GM21723 (cell line): ENCODE measurements around the gene RFX3.

Source experiments
- ATAC-seq: cut with Tn5 transposase; IDR thresholded peaks from one replicate; pipeline ENCODE4 v1.9.1; 2021; ENCODE audit warnings: mild to moderate bottlenecking, moderate library complexity; ENCODE audit not compliant: unreplicated experiment

RFX3 gene

DNA sequence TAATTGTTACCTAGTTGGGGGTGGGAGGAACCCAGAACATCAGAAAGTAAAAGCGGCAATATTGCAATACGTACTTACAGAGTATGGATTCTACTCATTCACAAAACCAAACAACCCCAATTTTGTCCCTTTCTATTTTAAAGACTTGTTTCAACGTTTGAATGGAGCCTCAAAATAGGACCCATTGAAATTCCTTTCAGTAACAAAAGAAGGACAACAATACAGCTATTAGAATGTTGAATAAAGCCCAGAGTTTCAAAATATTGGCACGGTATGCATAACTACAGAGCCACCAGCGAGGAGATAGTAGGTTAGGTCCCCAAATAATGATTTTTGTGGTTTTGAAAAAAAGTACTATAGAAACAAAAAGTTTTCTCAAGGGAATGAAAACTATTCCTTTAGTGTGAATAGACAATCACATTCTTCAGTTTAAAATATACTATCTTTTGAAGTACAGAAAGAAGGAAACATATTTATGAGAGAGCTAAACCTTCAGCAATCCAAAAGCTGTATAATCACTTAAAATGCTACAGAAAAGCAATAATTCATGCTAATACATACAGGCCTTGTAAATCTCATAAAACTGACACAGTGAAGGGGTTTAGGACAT, 235.5 kb downstream of the RFX3 start:
- no peak for ATAC-seq

DNA sequence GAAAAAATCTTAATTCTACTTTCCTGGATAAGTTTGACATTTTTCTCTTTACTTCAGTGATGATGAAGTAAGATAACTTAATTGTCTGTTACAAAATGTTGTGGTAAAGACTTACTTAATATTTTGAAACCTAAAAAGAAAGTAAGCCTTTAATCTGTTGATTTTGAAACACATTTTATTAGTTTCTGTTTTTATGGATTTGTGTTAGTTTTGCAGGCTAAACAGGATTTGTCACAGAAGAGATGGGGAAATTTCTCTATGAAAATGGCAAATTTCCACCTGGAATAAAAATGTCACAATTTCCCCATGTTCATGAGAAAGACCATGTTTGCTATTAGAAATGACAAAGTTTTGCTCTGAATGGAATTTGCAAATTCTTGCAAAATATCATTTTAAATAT, 237.1 kb downstream of the RFX3 start:
- ATAC-seq: no peak

DNA sequence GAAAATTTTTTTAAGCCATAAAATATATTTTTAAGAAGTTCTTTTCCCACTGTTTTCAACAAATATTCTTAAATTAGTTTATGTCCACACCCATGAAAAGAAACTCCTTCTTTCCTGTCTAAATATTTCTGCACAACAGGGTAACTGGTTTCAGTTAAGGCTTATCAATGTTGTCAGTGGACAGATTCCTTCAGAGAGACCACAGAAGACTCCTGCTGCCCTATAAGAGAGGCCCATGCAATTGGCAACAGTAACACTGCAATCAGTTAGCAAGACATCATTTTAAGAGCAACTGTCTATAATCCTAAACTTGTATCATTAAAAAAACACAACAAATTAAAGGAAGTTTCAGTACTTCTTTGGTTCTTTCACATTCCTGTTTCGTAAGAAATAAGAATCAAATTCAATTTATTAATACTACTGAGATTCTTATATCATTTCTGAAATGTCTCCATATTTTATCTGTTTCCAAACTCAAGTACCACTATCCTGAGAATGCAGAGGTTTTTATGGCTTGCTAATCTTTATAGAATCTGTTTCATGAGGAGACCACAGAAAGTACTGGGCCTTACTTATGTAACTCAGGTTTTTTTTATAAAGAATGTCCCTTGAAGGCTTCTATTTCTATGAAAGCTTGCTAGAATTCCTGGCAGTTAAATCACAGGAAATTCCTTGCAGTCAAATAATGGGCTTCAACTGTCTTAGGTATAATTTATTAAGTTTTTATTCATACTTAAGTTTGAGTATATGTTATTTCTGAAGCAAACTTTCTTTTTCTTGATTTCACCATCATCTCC, 240.2 kb downstream of the RFX3 start:
- ATAC-seq: no peak

DNA sequence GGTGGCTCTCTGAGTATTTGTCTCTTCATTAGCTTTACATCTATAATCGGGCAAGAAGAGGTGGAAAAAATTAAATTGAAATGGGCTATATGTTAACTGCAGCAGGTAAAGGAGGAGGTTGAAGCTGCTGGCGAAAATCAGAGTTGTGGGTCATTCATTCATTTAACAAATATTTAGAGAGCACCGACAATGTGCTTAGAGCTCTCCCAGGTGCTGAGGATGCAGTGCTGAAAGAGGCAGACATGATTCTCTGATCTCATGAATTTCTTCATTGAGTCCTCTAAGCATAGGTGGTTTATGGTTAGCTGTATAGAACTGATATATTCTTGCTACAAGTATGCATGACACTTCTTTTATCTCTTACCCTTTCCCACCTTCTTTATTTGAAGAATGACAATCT, 243.4 kb downstream of the RFX3 start:
- ATAC-seq: no peak

DNA sequence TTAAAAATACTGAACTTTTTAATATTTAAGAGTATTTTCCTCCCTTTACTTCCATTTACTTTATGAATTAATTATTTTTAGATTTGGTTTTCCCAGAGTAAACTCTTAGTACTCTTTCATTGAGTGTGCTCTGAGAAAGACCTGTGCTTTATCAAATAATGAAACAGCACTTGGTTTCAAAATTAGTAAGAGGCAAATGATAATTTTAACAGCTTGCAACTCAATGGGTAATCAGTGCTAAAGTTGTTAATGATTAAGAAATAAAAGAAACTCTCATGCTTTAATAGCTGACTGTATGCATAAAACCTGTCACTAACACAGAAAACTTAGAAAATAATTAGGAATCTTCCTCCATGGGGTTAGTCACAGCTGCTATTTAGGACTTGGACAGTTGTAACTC, 244.4 kb downstream of the RFX3 start:
- no peak for ATAC-seq

DNA sequence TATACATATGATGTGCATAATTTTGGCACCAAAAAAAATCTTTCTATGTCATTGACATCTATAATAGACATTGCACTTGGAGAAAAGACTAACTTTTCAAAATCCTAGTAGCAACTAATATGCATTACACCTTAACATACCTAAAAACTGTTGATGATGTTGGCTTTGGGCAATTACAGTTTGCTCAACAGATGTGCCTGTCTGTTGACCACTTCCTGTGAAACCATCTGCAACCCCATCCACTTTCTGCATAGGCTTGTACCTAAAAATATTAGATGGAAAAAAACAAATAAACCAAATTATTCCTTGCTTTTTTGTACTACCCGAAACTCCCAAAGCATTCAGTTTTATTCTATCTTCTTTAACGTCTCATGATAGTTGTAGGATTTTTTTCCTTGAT, 248.6 kb downstream of the RFX3 start:
- no peak for ATAC-seq

DNA sequence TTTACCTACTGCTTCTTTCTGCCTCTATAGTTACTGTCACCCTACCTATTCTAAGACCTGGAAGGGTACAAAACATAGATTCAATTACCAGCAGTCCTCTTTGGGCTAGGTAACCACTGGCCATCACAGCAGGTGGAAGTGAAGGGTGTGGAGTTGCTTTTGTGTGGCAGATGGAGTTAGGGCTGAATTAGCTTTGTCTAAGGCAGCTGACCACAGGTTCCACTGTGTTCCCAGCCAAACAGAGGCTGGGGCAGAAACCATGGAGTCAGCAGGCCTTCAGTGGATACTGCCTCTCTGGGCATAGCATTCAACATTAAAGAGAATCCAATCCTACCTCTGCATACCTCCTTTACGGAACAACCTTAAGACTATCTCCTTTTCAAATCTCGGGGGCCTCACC, 254.2 kb downstream of the RFX3 start:
- ATAC-seq: no peak

DNA sequence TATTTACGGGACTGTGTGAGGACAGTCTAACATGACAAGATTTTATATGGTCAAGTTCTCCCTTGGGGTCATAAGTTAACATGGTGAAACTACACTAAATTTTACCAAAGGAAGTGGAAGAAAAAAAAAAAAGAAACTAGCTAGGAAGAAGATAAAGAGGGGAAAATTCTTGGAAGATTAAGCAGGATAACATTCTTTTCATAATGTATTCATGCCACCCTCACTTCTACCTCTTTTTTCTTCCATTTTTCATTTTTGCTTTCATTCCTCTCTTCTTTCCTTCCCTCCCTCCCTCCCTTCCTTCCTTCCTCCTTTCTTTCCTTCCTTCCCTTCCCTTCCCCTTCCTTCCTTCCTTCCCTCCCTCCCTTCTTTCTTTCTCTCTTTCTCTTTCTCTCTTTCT, 254.6 kb downstream of the RFX3 start:
- no peak for ATAC-seq

- ATAC-seq: no peak
These were observed 257.6 kb downstream of the RFX3 start for GRCh38 chr9:3268223-3268622.

GRCh38 chr9:3263698-3264097, 262.1 kb downstream of the RFX3 start:
- ATAC-seq: no peak

GRCh38 chr9:3262826-3263529, 262.8 kb downstream of the RFX3 start:
- no peak for ATAC-seq

DNA sequence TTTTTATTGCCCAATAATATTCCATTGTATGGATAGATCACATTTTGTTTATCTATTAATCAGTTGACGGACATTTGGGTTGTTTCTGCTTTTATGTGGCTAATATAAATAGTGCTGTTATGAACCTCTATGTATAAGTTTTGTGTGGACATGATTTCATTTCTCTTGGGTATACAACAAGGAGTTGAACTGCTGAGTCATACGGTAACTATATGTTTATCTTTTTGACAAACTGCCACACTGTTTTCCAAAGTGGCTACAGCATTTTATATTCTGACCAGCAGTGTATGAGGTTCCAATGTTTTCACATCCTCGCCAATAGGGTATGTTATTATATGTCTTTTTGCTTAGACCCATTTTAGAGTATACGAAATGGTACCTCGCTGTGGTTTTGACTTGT, 264.3 kb downstream of the RFX3 start:
- ATAC-seq: no peak

GRCh38 chr9:3256571-3257330, 269.1 kb downstream of the RFX3 start:
- ATAC-seq: no peak

GRCh38 chr9:3251309-3251708, 274.5 kb downstream of the RFX3 start:
- no peak for ATAC-seq

DNA sequence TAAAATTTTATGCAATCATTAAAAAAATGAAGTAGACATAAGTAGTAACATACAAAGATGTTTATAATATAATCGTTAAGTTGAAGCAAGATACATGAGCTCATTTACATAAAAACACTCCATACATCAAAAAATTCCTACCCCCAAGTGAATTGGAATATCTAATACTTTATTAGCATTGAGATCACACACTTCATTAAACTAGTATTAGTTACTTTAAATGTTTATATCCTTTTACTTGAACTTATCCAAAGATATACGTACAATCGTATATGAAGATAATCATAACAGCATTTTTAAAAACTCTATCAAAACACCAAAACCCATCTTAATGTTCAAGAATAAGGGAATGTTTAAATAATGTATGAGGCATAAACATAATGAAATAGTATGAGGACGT, 275.1 kb downstream of the RFX3 start:
- ATAC-seq: no peak

GRCh38 chr9:3247211-3247610, 278.6 kb downstream of the RFX3 start:
- ATAC-seq: no peak

- ATAC-seq: no peak
These were observed 279.6 kb downstream of the RFX3 start for GRCh38 chr9:3246241-3246640.

DNA sequence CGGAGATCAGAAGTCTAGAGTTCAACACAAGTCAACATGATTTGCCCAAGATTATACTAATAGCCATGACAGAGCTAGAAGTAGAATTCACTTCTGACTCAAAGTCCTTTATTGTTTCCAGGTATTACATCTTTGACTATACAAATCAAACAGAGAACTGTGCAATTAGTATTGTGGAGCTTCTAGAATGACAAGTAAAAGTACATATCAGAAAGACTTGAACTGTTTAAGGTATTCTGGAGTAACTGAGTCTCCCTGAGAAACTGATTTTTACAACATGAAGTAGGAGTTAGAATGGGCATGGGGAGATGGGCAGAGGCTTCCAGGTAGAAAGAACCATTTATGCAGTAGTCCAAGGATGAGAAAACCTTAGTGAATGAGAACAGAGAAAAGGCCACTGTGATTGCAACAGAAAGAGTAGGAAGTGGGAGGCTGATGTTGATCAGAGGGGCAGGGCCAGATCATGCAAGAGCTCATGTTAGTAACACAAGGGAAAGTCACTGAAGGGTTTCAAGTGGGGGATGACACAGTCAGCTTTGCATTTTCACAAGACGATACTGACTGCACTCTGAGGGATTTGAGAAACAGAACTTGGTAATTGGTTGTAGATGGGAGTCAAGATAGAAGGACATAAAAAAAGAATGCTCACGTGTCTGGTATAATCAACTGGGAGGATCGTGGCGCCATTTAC, 280.7 kb downstream of the RFX3 start:
- no peak for ATAC-seq

DNA sequence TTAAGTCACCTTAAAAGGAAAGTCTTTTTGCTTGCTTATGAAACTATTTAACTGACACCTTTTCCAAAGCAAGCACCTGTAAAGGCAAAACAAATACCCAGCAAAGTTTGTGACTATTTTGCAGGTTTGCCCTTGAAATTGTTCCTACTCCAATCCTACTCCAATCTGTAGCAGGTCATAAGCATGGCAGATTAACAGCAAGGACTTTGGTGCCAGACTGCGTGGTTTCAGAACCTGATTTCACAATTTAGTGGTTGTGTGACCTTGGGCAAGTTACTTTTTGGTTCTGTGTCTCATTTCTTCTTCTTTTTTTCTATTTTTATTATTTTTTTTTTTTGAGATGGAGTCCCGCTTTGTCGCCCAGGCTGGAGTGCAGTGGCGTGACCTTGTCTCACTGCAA, 282.1 kb downstream of the RFX3 start:
- no peak for ATAC-seq

- ATAC-seq: no peak
These were observed 284.5 kb downstream of the RFX3 start for GRCh38 chr9:3241290-3241689.
